Stimulated activated CD4-positive, alpha-beta T cell treated with anti-CD3 and anti-CD28 coated beads, Interleukin-15, amount 100 ng/mL, for 48 hours (primary cell): ENCODE measurements around the gene AZIN2.
A peak's percentile ranks its signal among the peaks of the same experiment; 100 is the strongest.
"Not testable (repeated sequence)": the region's sequence is repeated elsewhere in the genome, so short reads cannot be mapped to it uniquely, and the experiment has no call there.

Experiments
- DNase-seq, 2 donors: peaks; one replicate each; pipeline ENCODE4 v3.0.0-alpha.2; 2020; ENCODE audit warnings: low read depth in 2 of 2

AZIN2 gene

DNA sequence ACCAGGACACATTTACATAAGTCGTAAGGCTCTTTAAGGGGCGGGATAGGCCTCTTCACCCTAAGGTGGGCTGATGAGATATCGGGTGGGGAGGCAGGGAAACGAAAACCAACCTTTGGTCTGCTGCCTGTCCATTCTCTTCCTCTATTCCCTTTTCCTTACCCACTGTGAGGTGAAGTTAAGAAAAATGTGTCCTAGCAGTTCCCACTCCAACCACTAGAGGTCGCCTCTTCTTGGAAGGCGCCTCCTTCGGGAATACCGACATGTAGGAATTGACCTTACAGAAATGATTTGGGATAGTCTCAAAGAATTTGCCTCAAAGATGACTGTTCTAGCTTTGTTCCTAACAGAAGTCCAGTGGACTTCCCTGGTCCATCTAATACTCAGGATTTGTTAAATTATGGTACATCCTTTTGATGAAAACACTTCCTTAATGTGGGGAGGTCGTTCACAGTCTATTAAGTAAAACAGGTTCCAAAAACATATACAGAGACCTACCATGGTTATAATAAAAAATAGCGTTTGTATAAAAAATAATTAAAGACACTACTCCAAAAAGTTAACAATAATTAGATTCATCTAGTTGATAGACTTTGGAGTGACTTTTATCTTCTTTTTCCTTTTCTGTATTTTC is 14.1 kb downstream of the AZIN2 start:
- no peak for DNase-seq

GRCh38 chr1:33096363-33097005 is 15.5 kb downstream of the AZIN2 start:
- DNase-seq = no peak

DNA sequence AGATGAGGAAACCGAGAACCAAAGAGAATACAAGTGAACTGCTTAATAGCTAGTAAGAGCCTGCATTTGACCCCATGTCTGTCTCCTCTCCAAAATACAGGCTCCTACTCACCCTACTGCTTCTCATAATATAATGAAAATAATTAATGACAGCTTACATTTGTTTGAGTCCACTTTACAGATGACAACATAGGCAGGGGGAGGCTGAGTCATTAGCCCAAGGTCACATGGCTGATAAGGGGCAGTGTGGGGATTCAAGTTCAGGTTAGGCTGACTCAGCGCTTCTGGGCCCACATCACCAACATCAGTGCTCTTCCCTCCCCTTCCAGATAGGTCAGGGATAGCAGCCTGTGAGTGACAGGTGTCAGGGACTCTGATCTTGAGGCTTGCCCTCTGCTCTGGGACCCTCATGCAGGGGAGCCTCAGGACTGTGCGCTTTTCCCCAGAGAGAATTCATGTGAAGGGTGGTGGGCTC is 16.2 kb downstream of the AZIN2 start:
- no peak for DNase-seq

DNA sequence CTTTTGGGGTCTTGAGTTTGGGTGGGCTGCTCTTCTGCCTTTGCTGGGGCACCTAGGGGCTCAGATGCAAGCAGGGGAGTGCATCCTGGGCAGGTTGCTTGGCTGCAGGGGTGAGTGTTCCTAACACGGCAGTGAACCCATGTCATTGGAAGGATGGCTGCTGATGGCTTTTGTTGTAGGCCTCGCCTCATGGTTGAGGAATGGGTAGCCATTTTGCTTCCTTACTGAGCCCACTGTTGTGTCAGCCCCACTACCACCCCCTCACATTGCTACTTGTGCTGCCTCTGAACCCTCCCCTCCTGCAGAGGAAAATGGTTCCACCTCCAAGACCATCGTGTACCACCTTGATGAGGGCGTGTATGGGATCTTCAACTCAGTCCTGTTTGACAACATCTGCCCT is 16.8 kb downstream of the AZIN2 start:
- DNase-seq = no peak

- DNase-seq = no peak
These were observed 17.4 kb downstream of the AZIN2 start for GRCh38 chr1:33098371-33098770.

GRCh38 chr1:33099290-33100118 is 18.6 kb downstream of the AZIN2 start:
- peak; percentile 61 to 62 for DNase-seq

GRCh38 chr1:33100119-33100415 is 19.1 kb downstream of the AZIN2 start:
- DNase-seq = not testable (repeated sequence)

DNA sequence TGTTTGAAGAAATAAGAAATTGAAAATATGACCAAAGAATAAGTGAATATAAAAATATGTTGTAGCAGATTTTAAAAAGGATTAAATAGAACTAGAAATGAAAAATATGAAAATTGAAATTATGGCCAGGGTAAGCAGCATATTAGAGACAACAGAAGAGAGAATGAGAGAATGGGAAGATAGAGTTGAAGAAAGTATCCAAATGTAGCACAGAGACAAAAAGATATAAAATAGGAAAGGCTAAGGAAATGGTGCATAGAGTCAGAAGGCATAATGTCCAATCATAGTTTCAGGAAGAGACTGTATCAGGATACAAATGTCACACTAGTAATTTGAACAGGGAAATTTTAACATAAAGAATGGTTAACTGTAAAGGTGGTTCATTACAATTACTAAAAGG is 29.5 kb downstream of the AZIN2 start:
- no peak for DNase-seq

DNA sequence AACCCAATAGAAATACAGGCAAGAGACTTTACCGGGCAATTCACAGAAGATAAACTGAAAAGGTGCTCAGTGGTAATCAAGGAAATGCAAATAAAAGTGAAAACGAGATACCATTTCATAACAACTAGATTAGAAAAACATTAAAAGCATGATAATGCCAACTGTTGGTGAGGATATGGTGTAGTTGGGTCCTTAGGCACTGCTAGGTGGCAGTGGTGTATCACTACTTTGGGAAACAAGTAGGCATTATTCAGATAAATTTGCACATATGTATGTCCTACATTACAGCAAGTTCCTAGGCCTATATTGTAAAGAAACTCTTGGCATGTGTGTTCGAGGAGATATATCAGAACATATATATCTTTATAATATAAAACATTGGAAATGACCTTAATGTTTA is 31.0 kb downstream of the AZIN2 start:
- DNase-seq = no peak

DNA sequence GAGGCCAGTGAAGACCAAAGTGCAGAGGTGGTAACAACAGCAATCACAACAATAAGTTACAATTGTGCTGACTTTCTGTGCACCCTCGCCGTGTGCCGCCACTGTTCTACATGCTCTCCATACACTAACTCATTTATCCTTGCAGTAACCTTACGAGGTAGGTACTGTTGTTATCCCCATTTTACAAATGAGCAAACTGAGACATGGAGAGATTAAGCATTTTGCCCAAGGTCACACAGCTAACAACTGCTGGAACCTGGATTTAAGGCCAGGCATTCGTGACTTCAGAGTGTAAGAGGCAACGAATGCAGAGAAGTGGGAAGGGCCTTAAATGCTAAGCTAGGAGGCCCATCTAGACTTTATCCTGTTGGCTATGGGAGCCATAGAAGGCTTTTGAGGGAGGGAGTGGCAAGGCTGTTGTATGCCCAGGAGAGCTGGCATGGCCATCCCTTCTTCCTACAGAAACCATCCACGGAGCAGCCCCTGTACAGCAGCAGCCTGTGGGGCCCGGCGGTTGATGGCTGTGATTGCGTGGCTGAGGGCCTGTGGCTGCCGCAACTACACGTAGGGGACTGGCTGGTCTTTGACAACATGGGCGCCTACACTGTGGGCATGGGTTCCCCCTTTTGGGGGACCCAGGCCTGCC is 36.6 kb downstream of the AZIN2 start:
- no peak for DNase-seq

GRCh38 chr1:33118274-33118673 is 37.3 kb downstream of the AZIN2 start:
- DNase-seq = no peak

DNA sequence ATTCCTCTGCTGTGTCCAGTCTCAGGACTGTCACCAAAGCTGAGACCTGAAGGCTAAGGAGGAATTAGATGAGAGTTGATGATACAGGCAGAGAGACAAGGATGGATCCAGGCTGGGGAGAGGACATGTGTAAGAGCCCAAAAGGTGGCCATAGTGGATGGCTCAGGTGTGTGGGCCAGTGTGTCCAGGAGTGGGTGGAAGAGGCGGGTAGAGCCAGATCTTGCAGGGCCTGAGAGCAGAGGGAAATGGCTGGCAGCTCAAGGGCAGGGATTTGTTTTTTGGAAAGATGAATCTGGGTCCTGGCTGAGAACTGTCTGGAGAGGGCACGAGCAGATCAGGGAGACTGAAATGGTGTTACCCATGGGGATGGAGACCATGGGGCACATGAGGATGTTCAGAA is 38.1 kb downstream of the AZIN2 start:
- DNase-seq = no peak

GRCh38 chr1:33119532-33120217 is 38.7 kb downstream of the AZIN2 start:
- DNase-seq = no peak

DNA sequence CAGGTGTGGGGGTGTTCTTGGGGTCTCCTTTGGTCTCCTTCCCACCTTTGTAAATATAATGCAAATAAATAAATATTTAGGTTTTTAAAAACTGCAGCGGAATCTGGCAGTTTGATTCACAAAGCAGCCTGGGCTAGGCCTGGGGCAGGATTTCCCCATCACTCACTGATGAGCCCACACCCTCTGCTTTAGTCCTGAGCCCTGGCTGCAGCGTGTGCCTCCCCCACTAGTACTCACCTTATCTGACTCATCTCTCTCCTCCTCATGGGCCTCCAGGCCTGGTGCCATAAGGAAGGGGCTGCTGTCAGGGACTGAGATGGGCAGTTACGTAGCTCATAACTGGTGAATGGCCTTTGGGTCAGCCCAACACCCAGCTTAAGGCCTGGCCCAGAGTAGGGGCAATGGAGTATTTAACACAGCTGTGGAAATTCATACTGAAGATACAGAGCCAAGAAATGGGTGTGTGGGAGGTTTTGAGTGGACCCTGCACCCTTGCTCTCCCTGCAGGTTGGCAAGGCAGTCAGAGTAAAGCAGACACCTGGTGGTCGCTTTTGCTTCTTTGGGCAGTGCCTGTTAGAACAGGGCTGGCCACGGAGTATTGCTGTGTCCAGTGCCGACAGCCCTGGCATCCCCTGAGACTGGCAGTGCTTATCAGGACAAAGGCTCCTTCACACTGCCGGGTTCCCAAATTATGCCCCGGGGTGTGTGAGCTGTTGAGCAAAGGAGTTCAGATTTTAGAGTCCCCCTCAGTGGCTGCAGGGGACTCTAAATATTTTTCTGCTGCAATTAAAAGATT is 39.7 kb downstream of the AZIN2 start:
- no peak for DNase-seq

DNA sequence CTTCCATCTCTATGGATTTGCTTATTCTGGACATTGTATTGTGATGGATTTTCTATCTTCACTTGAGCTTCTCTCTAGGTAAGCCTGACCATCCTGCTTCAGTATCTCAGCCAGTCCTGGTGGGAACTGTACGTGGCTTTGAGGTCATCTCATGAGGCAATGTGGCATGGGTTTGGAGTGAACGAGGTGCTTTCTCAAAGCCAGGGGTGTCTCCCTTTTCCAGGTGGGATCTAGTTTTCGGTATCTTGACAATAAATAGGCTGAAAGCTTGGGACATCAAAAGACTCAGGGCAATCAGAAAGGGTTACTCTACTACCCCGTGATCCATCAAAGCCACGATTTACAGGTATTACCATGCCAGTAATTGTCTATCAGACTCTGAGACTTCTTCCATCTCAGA is 40.8 kb downstream of the AZIN2 start:
- DNase-seq = no peak

DNA sequence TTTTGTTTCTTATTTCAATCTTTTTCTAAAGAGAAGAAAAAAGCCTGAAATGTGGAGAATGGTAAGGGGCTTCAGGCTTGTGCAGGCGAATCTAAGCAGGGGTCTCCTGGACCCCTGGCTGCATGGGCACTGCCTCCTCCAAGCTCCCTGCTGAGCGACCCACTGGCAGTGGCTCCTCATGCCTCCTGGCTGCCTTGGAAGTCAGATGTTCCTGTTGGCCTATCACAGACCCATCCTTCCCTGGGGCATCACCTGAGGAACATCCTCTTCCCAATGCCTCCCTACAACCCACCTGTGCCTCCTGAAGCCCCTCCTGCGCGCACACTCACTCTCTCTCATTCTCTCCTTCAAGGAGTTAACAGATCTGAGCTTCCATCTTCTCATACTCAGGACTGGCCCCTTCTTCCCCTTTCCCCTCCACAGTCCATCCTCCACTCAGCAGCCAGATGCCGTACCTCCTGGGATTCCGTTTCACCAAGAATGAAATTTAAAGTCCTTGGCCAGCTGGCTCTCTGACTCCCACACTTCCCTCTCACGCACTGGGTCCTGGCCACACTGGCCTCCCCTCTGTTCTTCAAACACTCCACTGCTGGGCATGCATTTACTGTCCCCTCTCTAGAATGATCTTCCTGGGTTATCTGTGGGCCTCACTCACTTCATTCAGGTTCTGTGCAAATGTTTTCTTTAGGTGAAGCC is 41.7 kb downstream of the AZIN2 start:
- DNase-seq = no peak

DNA sequence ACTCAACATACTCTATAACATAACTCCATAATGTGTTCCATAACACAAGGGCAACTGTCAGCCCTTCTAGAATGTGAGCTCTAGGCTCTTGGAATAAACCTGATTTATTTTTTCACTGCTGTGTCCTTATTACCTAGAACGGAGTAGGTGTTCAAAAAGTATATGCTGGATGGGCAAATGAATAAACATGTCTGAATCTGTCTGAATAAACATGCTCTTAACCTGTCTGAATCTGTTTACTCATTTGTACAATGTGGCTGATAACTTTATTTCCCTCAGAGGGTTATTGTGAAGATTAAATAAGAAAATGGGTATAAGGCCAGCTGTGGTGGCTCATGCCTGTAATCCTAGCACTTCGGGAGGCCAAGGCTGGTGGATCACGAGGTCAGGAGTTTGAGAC is 42.3 kb downstream of the AZIN2 start:
- no peak for DNase-seq

DNA sequence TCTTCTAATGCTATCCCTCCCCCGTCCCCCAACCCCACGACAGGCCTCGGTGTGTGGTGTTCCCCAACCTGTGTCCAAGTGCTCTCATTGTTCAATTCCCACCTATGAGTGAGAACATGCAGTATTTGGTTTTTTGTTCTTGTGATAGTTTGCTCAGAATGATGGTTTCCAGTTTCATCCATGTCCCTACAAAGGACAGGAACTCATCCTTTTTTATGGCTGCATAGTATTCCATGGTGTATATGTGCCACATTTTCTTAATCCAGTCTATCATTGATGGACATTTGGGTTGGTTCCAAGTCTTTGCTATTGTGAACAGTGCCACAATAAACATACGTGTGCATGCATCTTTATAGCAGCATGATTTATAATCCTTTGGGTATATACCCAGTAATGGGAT is 43.7 kb downstream of the AZIN2 start:
- not testable (repeated sequence) for DNase-seq

- no peak for DNase-seq
These were observed 45.6 kb downstream of the AZIN2 start for GRCh38 chr1:33126411-33127000.
